Measurements from ENCODE around the gene MICALL2.

MICALL2 gene

GRCh38 chr7:1501487-1502270 is 42.4 kb upstream of the MICALL2 start:
- no peak for DNase-seq (ENCODE audit: low read depth)
- TF ChIP-seq CTCF (IDR thresholded peaks at IDR 0.05; ENCODE audit: low read length, missing control alignments), result no peak
- no peak overlapping the region for H3K4me3 ChIP-seq (replicated peaks; ENCODE audit: low read depth, low read length)

DNA sequence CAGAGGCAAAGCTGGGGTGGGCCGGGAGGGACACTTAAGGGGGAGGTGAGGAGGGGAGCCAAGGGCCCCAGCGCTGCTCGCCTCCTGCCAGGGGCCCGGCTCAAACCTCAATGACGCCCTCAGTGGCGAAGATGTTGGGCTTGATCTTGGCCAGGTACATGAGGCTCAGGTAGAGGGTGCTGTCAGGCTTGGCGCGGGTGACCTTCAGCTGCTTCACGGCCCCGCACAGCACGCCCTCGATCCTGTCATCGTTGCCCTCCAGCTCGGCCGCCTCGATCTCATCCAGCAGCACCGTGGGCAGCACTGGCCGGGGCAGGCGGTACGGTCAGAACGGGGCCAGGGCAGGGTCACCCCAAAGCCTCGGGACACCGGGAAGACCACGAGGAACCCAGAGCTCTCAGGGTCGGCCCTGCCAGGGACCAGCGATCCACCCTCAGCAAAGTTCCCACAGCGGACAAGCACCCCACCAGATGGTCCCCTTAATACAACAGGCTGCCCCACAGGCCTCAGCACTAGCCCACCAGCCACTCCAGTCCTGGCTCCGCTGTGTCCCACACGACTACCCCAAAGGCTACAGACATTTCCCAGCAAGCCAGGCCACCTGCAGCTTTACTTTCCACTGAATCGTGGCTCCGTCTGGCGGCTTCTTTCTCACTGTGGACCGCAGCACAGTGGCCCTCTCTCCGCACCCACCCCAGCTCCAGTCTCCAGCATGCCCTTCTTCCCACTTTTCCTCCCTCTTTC is 41.0 kb upstream of the MICALL2 start:
- DNase-seq (ENCODE audit: low read depth), result no peak
- H3K4me3 ChIP-seq (replicated peaks; ENCODE audit: low read depth, low read length), result no peak overlapping the region
- no peak for TF ChIP-seq CTCF (IDR thresholded peaks at IDR 0.05; ENCODE audit: low read length, missing control alignments)

DNA sequence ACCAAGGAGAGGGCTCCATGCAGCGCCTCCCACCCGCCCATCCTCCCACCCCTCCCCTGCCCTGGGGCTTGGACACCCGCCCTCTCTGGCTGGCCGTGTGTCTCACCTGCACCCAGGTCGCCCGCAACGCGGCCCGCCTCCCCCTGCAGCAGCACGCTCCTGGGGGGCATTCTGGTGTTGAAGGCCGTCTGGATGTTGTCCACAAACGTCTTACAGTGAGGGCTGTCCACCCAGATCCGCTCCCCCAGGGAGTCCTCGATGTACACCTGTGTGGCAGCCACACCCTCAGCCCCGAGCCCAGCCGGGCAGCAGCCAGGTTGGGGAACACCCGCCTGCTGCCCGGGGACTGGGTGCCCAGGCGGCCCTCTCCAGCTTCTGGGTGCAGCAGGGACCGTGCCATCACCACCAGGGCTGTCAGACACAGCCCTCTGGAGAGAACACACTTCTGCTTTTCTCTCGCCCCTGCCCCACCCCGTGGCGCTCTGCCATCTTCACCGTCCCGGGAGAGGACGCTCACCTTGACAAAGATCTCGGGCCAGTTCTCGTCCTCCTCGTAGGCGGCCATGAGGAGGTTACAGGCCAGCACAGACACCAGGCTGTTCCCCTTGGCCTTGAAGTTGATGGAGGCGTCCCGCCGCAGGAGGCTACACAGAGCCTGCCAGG is 40.2 kb upstream of the MICALL2 start:
- H3K4me3 ChIP-seq (replicated peaks; ENCODE audit: low read depth, low read length), result no peak overlapping the region
- TF ChIP-seq CTCF (IDR thresholded peaks at IDR 0.05; ENCODE audit: low read length, missing control alignments), result no peak
- DNase-seq (ENCODE audit: low read depth), result no peak

- no peak for TF ChIP-seq CTCF (IDR thresholded peaks at IDR 0.05; ENCODE audit: low read length, missing control alignments)
- no peak overlapping the region for H3K4me3 ChIP-seq (replicated peaks; ENCODE audit: low read depth, low read length)
- DNase-seq (ENCODE audit: low read depth), result no peak
These were observed 39.4 kb upstream of the MICALL2 start for GRCh38 chr7:1498370-1499305.

- no peak for DNase-seq (ENCODE audit: low read depth)
- H3K4me3 ChIP-seq (replicated peaks; ENCODE audit: low read depth, low read length), result no peak overlapping the region
- no peak for TF ChIP-seq CTCF (IDR thresholded peaks at IDR 0.05; ENCODE audit: low read length, missing control alignments)
These were observed 38.1 kb upstream of the MICALL2 start for GRCh38 chr7:1497293-1497927.
